Right kidney (tissue), 1 donor: ENCODE data around the gene RUNX2.
A peak's percentile ranks its signal among the peaks of the same experiment; 100 is the strongest.

ENCODE experiments used
- DNase-seq: peaks from one replicate; pipeline ENCODE4 v3.0.0-alpha.2; 2016

RUNX2 gene

GRCh38 chr6:45518013-45518720, 190.0 kb downstream of the RUNX2 start:
- DNase-seq, result no peak

GRCh38 chr6:45521226-45521625, 193.1 kb downstream of the RUNX2 start:
- DNase-seq, result no peak

GRCh38 chr6:45522486-45522885, 194.4 kb downstream of the RUNX2 start:
- no peak for DNase-seq

GRCh38 chr6:45527210-45527609, 199.1 kb downstream of the RUNX2 start:
- no peak for DNase-seq

- no peak for DNase-seq
These were observed 204.0 kb downstream of the RUNX2 start for GRCh38 chr6:45531999-45532595.

GRCh38 chr6:45532721-45533210, 204.6 kb downstream of the RUNX2 start:
- DNase-seq, result no peak

GRCh38 chr6:45533386-45533785, 205.3 kb downstream of the RUNX2 start:
- no peak for DNase-seq

GRCh38 chr6:45535933-45536332, 207.8 kb downstream of the RUNX2 start:
- DNase-seq, result no peak

- no peak for DNase-seq
These were observed 209.4 kb downstream of the RUNX2 start for GRCh38 chr6:45537539-45537938.

GRCh38 chr6:45538641-45539547, 210.8 kb downstream of the RUNX2 start:
- DNase-seq, result no peak

- no peak for DNase-seq
These were observed 212.3 kb downstream of the RUNX2 start for GRCh38 chr6:45540375-45540920.

GRCh38 chr6:45541934-45542333, 213.8 kb downstream of the RUNX2 start:
- no peak for DNase-seq

- no peak for DNase-seq
These were observed 215.4 kb downstream of the RUNX2 start for GRCh38 chr6:45543298-45544235.

GRCh38 chr6:45545416-45545815, 217.3 kb downstream of the RUNX2 start:
- no peak for DNase-seq

- DNase-seq, result no peak
These were observed 220.8 kb downstream of the RUNX2 start for GRCh38 chr6:45548657-45549515.

- no peak for DNase-seq
These were observed 224.4 kb downstream of the RUNX2 start for GRCh38 chr6:45552536-45552935.

GRCh38 chr6:45553730-45554344, 225.7 kb downstream of the RUNX2 start:
- DNase-seq, result no peak

- DNase-seq, result no peak
These were observed 226.5 kb downstream of the RUNX2 start for GRCh38 chr6:45554591-45554990.

GRCh38 chr6:45555981-45556771, 228.0 kb downstream of the RUNX2 start:
- peak; percentile 37 for DNase-seq
